HepG2 (cell line): ENCODE data around the gene ADAMTS14.

Experiments used
- ARID2 ChIP-seq: sonication (generic); formaldehyde crosslinking; IDR thresholded peaks from 2 replicates; pipeline ENCODE4 v1.8.1; 2022; ENCODE audit warnings: mild to moderate bottlenecking, missing genetic modification reagents, borderline replicate concordance
- CTCF ChIP-seq: sonication (generic); formaldehyde crosslinking; IDR thresholded peaks from 2 replicates; pipeline ENCODE4 v1.5.0; 2020; ENCODE audit warnings: mild to moderate bottlenecking, missing genetic modification reagents, moderate library complexity
- GTF3A ChIP-seq: sonication (generic); formaldehyde crosslinking; conservative IDR thresholded peaks from 2 replicates; pipeline ENCODE4 v1.4.0; 2020; ENCODE audit warnings: mild to moderate bottlenecking, missing genetic modification reagents
- KLF16 ChIP-seq, 2 experiments: sonication (generic) in 1 of 2; formaldehyde crosslinking in 1 of 2; IDR thresholded peaks; 2 replicates each; pipeline versions ENCODE4 v1.6.1 to v1.8.0; 2016 to 2023; ENCODE audit warnings: missing genetic modification reagents in 2 of 2, missing compliant biosample characterization in 1 of 2
- ZNF274 ChIP-seq: sonication (generic); formaldehyde crosslinking; IDR thresholded peaks from 2 replicates; pipeline ENCODE4 v1.5.1; 2020; ENCODE audit warnings: mild to moderate bottlenecking, missing genetic modification reagents
- ZNF569 ChIP-seq: sonication (generic); formaldehyde crosslinking; IDR thresholded peaks from 2 replicates; pipeline ENCODE4 v1.5.0; 2020; ENCODE audit warnings: mild to moderate bottlenecking, missing genetic modification reagents, moderate library complexity, borderline replicate concordance
- TF ChIP-seq, protein P1 (sequence below): sonication (generic); formaldehyde crosslinking; conservative IDR thresholded peaks from 2 replicates; pipeline ENCODE4 v1.8.0; 2022; ENCODE audit warnings: mild to moderate bottlenecking, moderate library complexity, missing genetic modification reagents

GRCh38 chr10:70773965-70774809, 101.9 kb downstream of the ADAMTS14 start:
- TF ChIP-seq, protein P1, sequence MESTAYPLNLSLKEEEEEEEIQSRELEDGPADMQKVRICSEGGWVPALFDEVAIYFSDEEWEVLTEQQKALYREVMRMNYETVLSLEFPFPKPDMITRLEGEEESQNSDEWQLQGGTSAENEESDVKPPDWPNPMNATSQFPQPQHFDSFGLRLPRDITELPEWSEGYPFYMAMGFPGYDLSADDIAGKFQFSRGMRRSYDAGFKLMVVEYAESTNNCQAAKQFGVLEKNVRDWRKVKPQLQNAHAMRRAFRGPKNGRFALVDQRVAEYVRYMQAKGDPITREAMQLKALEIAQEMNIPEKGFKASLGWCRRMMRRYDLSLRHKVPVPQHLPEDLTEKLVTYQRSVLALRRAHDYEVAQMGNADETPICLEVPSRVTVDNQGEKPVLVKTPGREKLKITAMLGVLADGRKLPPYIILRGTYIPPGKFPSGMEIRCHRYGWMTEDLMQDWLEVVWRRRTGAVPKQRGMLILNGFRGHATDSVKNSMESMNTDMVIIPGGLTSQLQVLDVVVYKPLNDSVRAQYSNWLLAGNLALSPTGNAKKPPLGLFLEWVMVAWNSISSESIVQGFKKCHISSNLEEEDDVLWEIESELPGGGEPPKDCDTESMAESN (CRISPR knock-in tag), result no peak
- TF ChIP-seq CTCF, result no peak
- no peak for TF ChIP-seq ARID2 (CRISPR knock-in tag)
- no peak for TF ChIP-seq ZNF569 (CRISPR knock-in tag)
- no peak for TF ChIP-seq KLF16 (CRISPR knock-in tag; IDR thresholded peaks at IDR 0.05)
- no peak for TF ChIP-seq ZNF274 (CRISPR knock-in tag)
- TF ChIP-seq GTF3A, result no peak
